IMR-90 (cell line): ENCODE measurements around the gene CCNO. TPM values are rescaled to one million over a fixed set of nuclear protein-coding genes. Genes with fewer than 3 reads are reported as not detected.

Experiments
- ATAC-seq: fragments of 200-7000 bp; cut with Tn5 transposase; 2 replicates; pipeline ENCODE4 v1.9.1; 2020; ENCODE audit warnings: low read depth, mild to moderate bottlenecking, moderate library complexity
- BruUV-seq: library from RNA; stranded (reverse); fragments of 400-500 nt; replicated peaks from 2 replicates; lab custom pipeline; 2021; lab: Mats Ljungman, UMichigan
- CTCF ChIA-PET: fragments of 300-600 bp; formaldehyde crosslinking; extraction: SDS; loops from one replicate; lab custom pipeline; 2021; ENCODE audit warnings: antibody characterized with exemption; lab: Yijun Ruan, JAX
- POLR2A ChIA-PET: fragments of 300-600 bp; sonication (Branson Sonifier 250); formaldehyde crosslinking; loops from one replicate; lab custom pipeline; 2022; ENCODE audit warnings: antibody characterized with exemption; ENCODE audit not compliant: unreplicated experiment; lab: Charles Lee
- DNase-seq: peaks from one replicate; pipeline ENCODE4 v3.0.0; 2013
- H2AFZ ChIP-seq: replicated peaks from 2 replicates; pipeline ENCODE3; 2013; ENCODE audit warnings: low read length, mild to moderate bottlenecking; ENCODE audit not compliant: poor library complexity
- H2AK5ac ChIP-seq: 2 replicates; pipeline ENCODE4 v1.6.1; 2013; ENCODE audit warnings: low read depth, low read length, inconsistent platforms
- H2AK9ac ChIP-seq: replicated peaks from 2 replicates; pipeline ENCODE3; 2013; ENCODE audit warnings: mild to moderate bottlenecking, low read depth, low read length, moderate library complexity; ENCODE audit not compliant: poor library complexity
- H2BK120ac ChIP-seq: 2 replicates; pipeline ENCODE4 v1.6.1; 2013; ENCODE audit warnings: low read depth, low read length, inconsistent platforms
- H2BK15ac ChIP-seq: 3 replicates; pipeline ENCODE4 v1.6.1; 2013; ENCODE audit warnings: low read depth, low read length, inconsistent platforms
- H2BK20ac ChIP-seq: 2 replicates; pipeline ENCODE4 v1.6.1; 2013; ENCODE audit warnings: low read depth, mild to moderate bottlenecking, inconsistent platforms, low read length, moderate library complexity
- H2BK5ac ChIP-seq: 2 replicates; pipeline ENCODE4 v1.6.1; 2013; ENCODE audit warnings: mild to moderate bottlenecking, low read depth, low read length, inconsistent platforms; ENCODE audit not compliant: poor library complexity, severe bottlenecking
- H3K14ac ChIP-seq: replicated peaks from 2 replicates; pipeline ENCODE4 v1.6.1; 2013; ENCODE audit warnings: low read depth, low read length, inconsistent platforms
- H3K18ac ChIP-seq: 2 replicates; pipeline ENCODE4 v1.6.1; 2013; ENCODE audit warnings: low read depth, low read length, control low read depth
- H3K23ac ChIP-seq: 2 replicates; pipeline ENCODE4 v1.6.1; 2013; ENCODE audit warnings: low read depth, low read length, inconsistent platforms
- H3K27ac ChIP-seq: 2 replicates; pipeline ENCODE4 v1.5.1; 2013; ENCODE audit warnings: mild to moderate bottlenecking, control low read depth, low read length; ENCODE audit not compliant: insufficient read depth
- H3K27me3 ChIP-seq: 2 replicates; pipeline ENCODE4 v1.6.1; 2013; ENCODE audit warnings: low read length; ENCODE audit not compliant: control insufficient read depth, insufficient read depth
- H3K36me3 ChIP-seq: 2 replicates; pipeline ENCODE4 v1.6.1; 2013; ENCODE audit warnings: low read length, mixed read lengths; ENCODE audit not compliant: control insufficient read depth, insufficient read depth
- H3K4ac ChIP-seq: 2 replicates; pipeline ENCODE4 v1.6.1; 2013; ENCODE audit warnings: low read depth, low read length, inconsistent platforms
- H3K4me1 ChIP-seq: 2 replicates; pipeline ENCODE4 v1.6.1; 2013; ENCODE audit warnings: low read length, mixed read lengths; ENCODE audit not compliant: control insufficient read depth, insufficient read depth
- H3K4me2 ChIP-seq: 2 replicates; pipeline ENCODE4 v1.6.1; 2013; ENCODE audit warnings: low read depth, mild to moderate bottlenecking, control low read depth, low read length, moderate library complexity
- H3K4me3 ChIP-seq: 2 replicates; pipeline ENCODE4 v1.5.1; 2013; ENCODE audit warnings: low read depth, mild to moderate bottlenecking, control low read depth, low read length, moderate library complexity; ENCODE audit not compliant: insufficient read depth
- H3K56ac ChIP-seq: 2 replicates; pipeline ENCODE4 v1.6.1; 2013; ENCODE audit warnings: low read length, inconsistent platforms; ENCODE audit not compliant: insufficient read depth; ENCODE audit errors: extremely low read depth
- H3K79me1 ChIP-seq, 2 experiments: 2 replicates each; pipeline ENCODE4 v1.6.1; 2013; ENCODE audit warnings: low read length in 2 of 2, inconsistent platforms in 1 of 2, low read depth in 1 of 2
- H3K9ac ChIP-seq: 2 replicates; pipeline ENCODE4 v1.6.1; 2013; ENCODE audit warnings: low read depth, low read length, control low read depth
- H3K9me1 ChIP-seq: 2 replicates; pipeline ENCODE4 v1.6.1; 2013; ENCODE audit warnings: low read length, inconsistent platforms; ENCODE audit not compliant: insufficient read depth
- H3K9me3 ChIP-seq: 2 replicates; pipeline ENCODE4 v1.6.1; 2013; ENCODE audit warnings: low read length; ENCODE audit not compliant: control insufficient read depth, insufficient read depth
- H4K20me1 ChIP-seq: 2 replicates; pipeline ENCODE4 v1.6.1; 2013; ENCODE audit warnings: low read length, inconsistent platforms; ENCODE audit not compliant: insufficient read depth
- H4K5ac ChIP-seq: 2 replicates; pipeline ENCODE4 v1.6.1; 2013; ENCODE audit warnings: mild to moderate bottlenecking, low read depth, low read length, control low read depth
- H4K8ac ChIP-seq, 2 experiments: 2 replicates each; pipeline ENCODE4 v1.6.1; 2013; ENCODE audit warnings: low read depth in 2 of 2, low read length in 2 of 2, control low read depth in 1 of 2, inconsistent platforms in 1 of 2
- H4K91ac ChIP-seq: 2 replicates; pipeline ENCODE4 v1.6.1; 2013; ENCODE audit warnings: low read depth, low read length, inconsistent platforms; ENCODE audit not compliant: insufficient read depth
- CEBPB ChIP-seq: IDR thresholded peaks from 2 replicates; pipeline ENCODE4 v1.6.1; 2012; ENCODE audit warnings: low read depth, low read length, improper control_type of control experiment
- WGBS, 2 experiments: methylation state at CpG; one replicate each; pipeline versions ENCODE4 v1.1.5 to v1.1.7; 2013; ENCODE audit warnings: missing lambda C conversion rate in 2 of 2; ENCODE audit not compliant: insufficient read length in 1 of 2; ENCODE audit errors: extremely low coverage in 2 of 2; 5-methylcytosine and 5-hydroxymethylcytosine counted together
- dilution Hi-C: fragments of 300-500 bp; cut with HindIII; formaldehyde crosslinking; loops from one replicate; pipeline ENCODE4 v1.14.3; 2018; ENCODE audit warnings: low sequenced_read_pairs; ENCODE audit not compliant: unreplicated experiment
- in situ Hi-C: fragments of 300-500 bp; cut with MboI; formaldehyde crosslinking; loops from 3 replicates; pipeline ENCODE4 v1.14.3; 2019; ENCODE audit warnings: low sequenced_read_pairs, inconsistent platforms, mixed read lengths
- intact Hi-C: fragments of 100-400 bp; cut with micrococcal nuclease; formaldehyde crosslinking; loops from 2 replicates; pipeline ENCODE4 v1.10.0; 2022
- polyA plus RNA-seq, 3 experiments: library from polyadenylated mRNA; depleted of rRNA; stranded (reverse); fragments of >200 nt; gene quantifications; 2 replicates each; pipeline ENCODE4 v1.2.3, GENCODE V29; 2012; ENCODE audit warnings: low replicate concordance in 1 of 3
- total RNA-seq: library from RNA; depleted of rRNA; stranded (reverse); fragments of >200 nt; gene quantifications from 2 replicates; pipeline ENCODE4 v1.2.3, GENCODE V29; 2012; rRNA removed
- TF ChIP-seq, protein P1 (sequence below): conservative IDR thresholded peaks from 2 replicates; pipeline ENCODE4 v1.5.1; 2012; ENCODE audit warnings: mild to moderate bottlenecking, low read depth, low read length, improper control_type of control experiment

Gene CCNO
- total and polyA plus RNA-seq, 2 of the 4 experiments (the other 2 are of a cell fraction): 0.09 TPM; not detected in 1

DNA sequence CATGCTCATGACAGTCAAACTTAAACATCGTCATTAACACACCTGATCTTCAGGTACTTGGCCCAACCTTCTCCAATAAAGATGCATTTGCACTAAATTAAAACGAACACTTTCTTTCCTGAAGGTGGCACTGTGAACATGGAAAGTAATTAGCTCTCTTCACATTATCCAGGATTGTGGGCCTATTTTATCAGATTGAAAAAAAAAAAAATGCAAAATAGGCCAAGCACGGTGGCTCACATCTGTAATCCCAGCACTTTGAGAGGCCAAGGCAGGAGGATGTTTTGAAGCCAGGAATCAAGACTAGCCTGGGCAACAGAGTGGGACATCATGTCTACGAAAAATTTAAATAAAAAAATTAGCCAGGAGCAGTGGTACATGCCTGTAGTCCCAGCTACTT lies 46.0 kb downstream of the CCNO start:
- in situ Hi-C loops: no loop called here
- H3K79me1 ChIP-seq: no peaks in the 10 kb centered on the region
- no peak overlapping the region for H2BK120ac ChIP-seq
- no peak overlapping the region for H2AFZ ChIP-seq
- H3K56ac ChIP-seq: no peak overlapping the region
- no peak for DNase-seq
- no peaks in the 10 kb centered on the region for H3K36me3 ChIP-seq
- no peak overlapping the region for H4K5ac ChIP-seq
- no peak overlapping the region for H3K9ac ChIP-seq
- no peak overlapping the region for H2BK20ac ChIP-seq
- no peak overlapping the region for H3K4ac ChIP-seq
- dilution Hi-C loops: no loop called here
- no peak for ATAC-seq
- no CpG with 5 or more reads among the region's 4 CpGs for WGBS, 2 experiments
- H3K4me2 ChIP-seq: no peak overlapping the region
- H3K9me3 ChIP-seq: peaks cover 2% of the 10 kb centered on the region; the same call in 1 of the 2 replicates
- no peak overlapping the region for H3K18ac ChIP-seq
- H4K91ac ChIP-seq: no peak overlapping the region
- no peak overlapping the region for H2AK9ac ChIP-seq
- no peak overlapping the region for H3K23ac ChIP-seq
- no peak overlapping the region for H3K4me3 ChIP-seq
- CTCF ChIA-PET: interaction anchor here (1.5 kb wide), 1 partner anchor 13 kb away, joined by 3 read pairs; no protein-coding TSS in a partner anchor
- no peak overlapping the region for H3K14ac ChIP-seq
- no peak overlapping the region for H2AK5ac ChIP-seq
- no peak overlapping the region for H2BK5ac ChIP-seq
- H3K27me3 ChIP-seq: peaks cover 41% of the 10 kb centered on the region
- intact Hi-C loops: no loop called here
- TF ChIP-seq, protein P1, sequence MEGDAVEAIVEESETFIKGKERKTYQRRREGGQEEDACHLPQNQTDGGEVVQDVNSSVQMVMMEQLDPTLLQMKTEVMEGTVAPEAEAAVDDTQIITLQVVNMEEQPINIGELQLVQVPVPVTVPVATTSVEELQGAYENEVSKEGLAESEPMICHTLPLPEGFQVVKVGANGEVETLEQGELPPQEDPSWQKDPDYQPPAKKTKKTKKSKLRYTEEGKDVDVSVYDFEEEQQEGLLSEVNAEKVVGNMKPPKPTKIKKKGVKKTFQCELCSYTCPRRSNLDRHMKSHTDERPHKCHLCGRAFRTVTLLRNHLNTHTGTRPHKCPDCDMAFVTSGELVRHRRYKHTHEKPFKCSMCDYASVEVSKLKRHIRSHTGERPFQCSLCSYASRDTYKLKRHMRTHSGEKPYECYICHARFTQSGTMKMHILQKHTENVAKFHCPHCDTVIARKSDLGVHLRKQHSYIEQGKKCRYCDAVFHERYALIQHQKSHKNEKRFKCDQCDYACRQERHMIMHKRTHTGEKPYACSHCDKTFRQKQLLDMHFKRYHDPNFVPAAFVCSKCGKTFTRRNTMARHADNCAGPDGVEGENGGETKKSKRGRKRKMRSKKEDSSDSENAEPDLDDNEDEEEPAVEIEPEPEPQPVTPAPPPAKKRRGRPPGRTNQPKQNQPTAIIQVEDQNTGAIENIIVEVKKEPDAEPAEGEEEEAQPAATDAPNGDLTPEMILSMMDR: 0 out of 2 replicates have a peak, but pooled peaks have one; percentile 15
- no peak for TF ChIP-seq CEBPB
- H4K8ac ChIP-seq: no peak overlapping the region
- H2BK15ac ChIP-seq: no peak overlapping the region
- H4K20me1 ChIP-seq: no peaks in the 10 kb centered on the region
- POLR2A ChIA-PET: interaction anchor here (0.6 kb wide), 1 partner anchor 10 kb away, joined by 3 read pairs; no protein-coding TSS in a partner anchor
- H3K27ac ChIP-seq: no peak overlapping the region
- no peaks in the 10 kb centered on the region for H3K4me1 ChIP-seq
- no peaks in the 10 kb centered on the region for H3K9me1 ChIP-seq
- no TSS peak for BruUV-seq

Other genes with a start within 250 kb of the CCNO start
- 8.9 and 10.2 TPM in 2 replicates for gene ESM1, start 248.0 kb downstream of the CCNO start, total RNA-seq
- 5.6 and 7.1 TPM in 2 replicates for gene ESM1, start 248.0 kb downstream of the CCNO start, polyA plus RNA-seq (2012; rRNA removed)
- gene GZMK, start 209.4 kb downstream of the CCNO start, total RNA-seq: not detected in 2 replicates
- gene GZMK, start 209.4 kb downstream of the CCNO start, polyA plus RNA-seq (2012; rRNA removed): not detected in 2 replicates
- gene GZMA, start 131.0 kb downstream of the CCNO start, total RNA-seq: not detected in 2 replicates
- gene GZMA, start 131.0 kb downstream of the CCNO start, polyA plus RNA-seq (2012; rRNA removed): not detected in 2 replicates
- gene GPX8, start 73.4 kb downstream of the CCNO start, total RNA-seq: 166 and 201 TPM in 2 replicates
- gene GPX8, start 73.4 kb downstream of the CCNO start, polyA plus RNA-seq (2012; rRNA removed): 99.6 and 131 TPM in 2 replicates
- gene CDC20B, start 60.4 kb downstream of the CCNO start, total RNA-seq: not detected in 2 replicates
- not detected in 2 replicates for gene CDC20B, start 60.4 kb downstream of the CCNO start, polyA plus RNA-seq (2012; rRNA removed)
- not detected in 2 replicates for gene MCIDAS, start 6.3 kb downstream of the CCNO start, total RNA-seq
- not detected in 2 replicates for gene MCIDAS, start 6.3 kb downstream of the CCNO start, polyA plus RNA-seq (2012; rRNA removed)
- 25.6 and 35.6 TPM in 2 replicates for gene DHX29, start 74.1 kb upstream of the CCNO start, total RNA-seq
- 7.0 and 9.5 TPM in 2 replicates for gene DHX29, start 74.1 kb upstream of the CCNO start, polyA plus RNA-seq (2012; rRNA removed)
- gene MTREX, start 74.4 kb upstream of the CCNO start, total RNA-seq: 33.2 and 83.3 TPM in 2 replicates
- gene MTREX, start 74.4 kb upstream of the CCNO start, polyA plus RNA-seq (2012; rRNA removed): 19.8 and 22.1 TPM in 2 replicates